ENCODE data around the gene MNAT1. TPM values are rescaled to one million over a fixed set of nuclear protein-coding genes. Genes with fewer than 3 reads are reported as not detected.

The MNAT1 gene
- total RNA-seq, 1 experiment from 2014 or later = 95.7 TPM

GRCh38 chr14:60691383-60692113 lies 43.0 kb upstream of the MNAT1 start:
- DNase-seq (no peak), ATAC-seq (no peak)
- Histone ChIP-seq H3K4me1 (ENCODE audit: insufficient read depth, low read length) (no peaks in the 10 kb centered on the region), H3K27ac (ENCODE audit: low read length) (no peak overlapping the region), H4K20me1 (ENCODE audit: low read length) (no peaks in the 10 kb centered on the region), H3K27me3 (ENCODE audit: low read length) (no peaks in the 10 kb centered on the region), H3K9ac (ENCODE audit: low read length) (no peak overlapping the region), H3F3A (ENCODE audit: low read length, unreplicated experiment) (no peaks in the 10 kb centered on the region), H3K4me3 (ENCODE audit: low read length) (no peak overlapping the region), H2AFZ (ENCODE audit: low read length) (no peak overlapping the region), H3K9me2 (replicated peaks; ENCODE audit: low read length) (no peaks in the 10 kb centered on the region), H3K36me3 (ENCODE audit: low read depth, low read length) (no peaks in the 10 kb centered on the region), H3K4me2 (ENCODE audit: low read length) (no peak overlapping the region), H3K9me3 (ENCODE audit: low read length) (no peaks in the 10 kb centered on the region), H3K79me2 (ENCODE audit: low read length) (no peaks in the 10 kb centered on the region)
- BruUV-seq (replicated peaks) = no TSS peak
- intact Hi-C loops (cut with micrococcal nuclease) = no loop called here
- TF ChIP-seq EZH2 (IDR thresholded peaks at IDR 0.05; ENCODE audit: low read length, unreplicated experiment) (no peak), CTCF (conservative IDR thresholded peaks at IDR 0.05; ENCODE audit: low read depth, low read length) (no peak), EZH2phosphoT487 (IDR thresholded peaks at IDR 0.05; ENCODE audit: borderline replicate concordance, low read length) (no peak)
- POLR2A ChIA-PET (ENCODE audit: unreplicated experiment) = interaction anchor here (1.0 kb wide), 1 partner anchor 11 kb away, joined by 3 read pairs; no protein-coding TSS in a partner anchor
- CTCF ChIA-PET = no interaction called here

- Histone ChIP-seq H3K27ac (ENCODE audit: low read length) (no peak overlapping the region), H3K36me3 (ENCODE audit: low read depth, low read length) (no peaks in the 10 kb centered on the region), H3K4me3 (ENCODE audit: low read length) (no peak overlapping the region), H4K20me1 (ENCODE audit: low read length) (no peaks in the 10 kb centered on the region), H3K27me3 (ENCODE audit: low read length) (no peaks in the 10 kb centered on the region), H3K4me2 (ENCODE audit: low read length) (no peak overlapping the region), H3K9me3 (ENCODE audit: low read length) (peaks cover 4% of the 10 kb centered on the region; the same call in 1 of the 2 replicates), H3K9me2 (replicated peaks; ENCODE audit: low read length) (no peaks in the 10 kb centered on the region), H3K79me2 (ENCODE audit: low read length) (no peaks in the 10 kb centered on the region), H3K9ac (ENCODE audit: low read length) (no peak overlapping the region), H2AFZ (ENCODE audit: low read length) (no peak overlapping the region), H3K4me1 (ENCODE audit: insufficient read depth, low read length) (no peaks in the 10 kb centered on the region), H3F3A (ENCODE audit: low read length, unreplicated experiment) (no peaks in the 10 kb centered on the region)
- intact Hi-C loops (cut with micrococcal nuclease) = no loop called here
- ChIA-PET CTCF (interaction anchor here (0.6 kb wide), 1 partner anchor 1866 kb away, joined by 5 read pairs; no protein-coding TSS in a partner anchor), POLR2A (ENCODE audit: unreplicated experiment) (no interaction called here)
- DNase-seq (no peak), ATAC-seq (no peak)
- no TSS peak for BruUV-seq (replicated peaks)
- TF ChIP-seq CTCF (conservative IDR thresholded peaks at IDR 0.05; ENCODE audit: low read depth, low read length) = no peak
- TF ChIP-seq EZH2phosphoT487 (IDR thresholded peaks at IDR 0.05; ENCODE audit: borderline replicate concordance, low read length) = no peak
- TF ChIP-seq EZH2 (IDR thresholded peaks at IDR 0.05; ENCODE audit: low read length, unreplicated experiment) = no peak
These were observed 39.2 kb upstream of the MNAT1 start for GRCh38 chr14:60695327-60695726.

- peaks cover 14% of the 10 kb centered on the region for H3K9me3 ChIP-seq (ENCODE audit: low read length)
- H3F3A ChIP-seq (ENCODE audit: low read length, unreplicated experiment) = no peaks in the 10 kb centered on the region
- H3K27ac ChIP-seq (ENCODE audit: low read length) = no peak overlapping the region
- ATAC-seq (no peak), DNase-seq (no peak)
- no peaks in the 10 kb centered on the region for H3K79me2 ChIP-seq (ENCODE audit: low read length)
- H4K20me1 ChIP-seq (ENCODE audit: low read length) = no peaks in the 10 kb centered on the region
- no peak overlapping the region for H2AFZ ChIP-seq (ENCODE audit: low read length)
- POLR2A ChIA-PET (ENCODE audit: unreplicated experiment) = no interaction called here
- H3K36me3 ChIP-seq (ENCODE audit: low read depth, low read length) = peaks cover 3% of the 10 kb centered on the region; the same call in 1 of the 2 replicates
- H3K9me2 ChIP-seq (replicated peaks; ENCODE audit: low read length) = no peaks in the 10 kb centered on the region
- intact Hi-C loops (cut with micrococcal nuclease) = no loop called here
- no peaks in the 10 kb centered on the region for H3K27me3 ChIP-seq (ENCODE audit: low read length)
- no peak overlapping the region for H3K9ac ChIP-seq (ENCODE audit: low read length)
- H3K4me2 ChIP-seq (ENCODE audit: low read length) = no peak overlapping the region
- CTCF ChIA-PET = no interaction called here
- H3K4me1 ChIP-seq (ENCODE audit: insufficient read depth, low read length) = no peaks in the 10 kb centered on the region
- no TSS peak for BruUV-seq (replicated peaks)
- no peak for TF ChIP-seq EZH2phosphoT487 (IDR thresholded peaks at IDR 0.05; ENCODE audit: borderline replicate concordance, low read length)
- no peak for TF ChIP-seq CTCF (conservative IDR thresholded peaks at IDR 0.05; ENCODE audit: low read depth, low read length)
- TF ChIP-seq EZH2 (IDR thresholded peaks at IDR 0.05; ENCODE audit: low read length, unreplicated experiment) = no peak
- H3K4me3 ChIP-seq (ENCODE audit: low read length) = no peak overlapping the region
These were observed 34.0 kb upstream of the MNAT1 start for GRCh38 chr14:60700598-60700997.

Measured in PC-3 (cell line).